Stimulated activated CD4-positive, alpha-beta T cell treated with anti-CD3 and anti-CD28 coated beads, Interleukin-4, amount 100 ng/mL, for 48 hours (primary cell): ENCODE measurements around the gene MAGI2.

Source experiments
- DNase-seq, 2 donors: peaks; one replicate each; pipeline ENCODE4 v3.0.0-alpha.2; 2020; ENCODE audit warnings: low read depth in 2 of 2

MAGI2 gene

GRCh38 chr7:78924581-78924980, 528.9 kb downstream of the MAGI2 start:
- DNase-seq = no peak

- DNase-seq = no peak
Measured at GRCh38 chr7:78912781-78913180, 540.7 kb downstream of the MAGI2 start.

DNA sequence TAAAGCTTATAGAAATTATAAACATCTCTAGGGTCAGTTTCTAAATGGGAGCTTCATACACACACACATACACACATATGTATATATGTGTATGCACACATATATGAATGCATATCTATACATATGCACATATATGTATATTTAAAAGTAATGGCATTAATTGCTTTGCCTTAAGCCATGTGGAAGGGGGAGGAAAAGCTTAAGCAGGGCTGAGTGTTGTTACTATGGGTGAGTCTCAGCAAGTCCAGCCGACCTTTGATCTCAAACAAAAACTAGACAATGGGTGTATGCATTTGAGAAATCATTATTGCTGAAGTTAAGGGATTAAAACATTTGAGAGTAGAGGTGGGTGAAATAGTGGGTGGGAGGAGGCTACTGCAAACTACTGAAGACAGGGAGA, 546.7 kb downstream of the MAGI2 start:
- DNase-seq = no peak

DNA sequence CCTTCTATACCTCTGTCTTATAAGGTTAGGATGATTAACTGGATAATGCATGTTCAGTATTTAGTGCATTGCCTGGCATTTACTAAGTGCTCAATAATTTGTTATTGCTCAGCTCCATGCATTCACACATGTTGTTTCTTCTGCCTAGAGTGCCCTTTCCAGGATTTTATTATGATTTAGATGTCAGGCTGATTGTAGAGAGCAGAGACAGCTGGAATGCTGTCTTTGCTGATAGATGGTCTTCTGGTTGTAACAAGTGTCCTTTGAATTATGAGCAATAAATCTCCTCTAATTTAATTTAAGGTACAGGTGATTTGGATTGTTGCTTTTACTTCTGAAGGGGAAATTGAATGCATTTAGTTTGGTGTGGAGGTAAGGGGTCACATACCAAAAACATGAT, 548.0 kb downstream of the MAGI2 start:
- DNase-seq = no peak

DNA sequence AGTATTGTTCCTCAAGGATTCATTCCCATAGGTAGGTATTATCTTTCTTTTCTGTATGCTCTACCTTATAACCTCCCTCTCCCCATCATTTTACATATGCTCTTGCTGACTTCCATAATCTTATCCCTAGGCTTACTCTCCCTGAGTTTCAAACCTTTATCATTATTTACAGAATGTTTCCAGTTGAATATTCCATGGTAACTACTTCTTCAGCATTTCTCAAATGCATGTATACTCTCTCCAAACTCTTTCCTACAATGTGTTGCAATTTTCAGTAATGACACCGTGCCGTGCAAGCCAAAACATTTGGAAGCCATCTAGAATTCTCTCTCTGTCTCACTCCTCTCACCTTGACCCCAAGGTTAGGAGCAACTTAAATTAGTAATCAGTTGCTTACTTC, 548.5 kb downstream of the MAGI2 start:
- DNase-seq = no peak

DNA sequence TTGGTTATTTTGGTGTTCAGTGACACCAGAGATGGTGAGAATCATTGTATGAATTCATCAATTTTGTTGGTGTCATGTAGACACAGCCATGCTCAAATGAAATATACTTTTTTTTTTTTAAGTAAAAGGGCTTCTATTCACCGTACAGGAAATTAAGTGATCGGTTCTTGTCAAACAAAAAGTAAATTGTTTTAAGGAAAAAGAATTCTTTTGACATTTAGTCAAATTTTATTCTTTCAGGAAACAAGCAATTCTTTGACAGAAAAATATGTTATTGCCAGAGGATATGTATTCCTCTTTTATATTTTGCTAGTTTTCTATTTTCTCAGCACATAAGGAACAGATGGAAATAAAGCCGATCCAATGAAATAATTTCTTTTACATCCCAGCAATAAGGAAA, 551.9 kb downstream of the MAGI2 start:
- no peak for DNase-seq

DNA sequence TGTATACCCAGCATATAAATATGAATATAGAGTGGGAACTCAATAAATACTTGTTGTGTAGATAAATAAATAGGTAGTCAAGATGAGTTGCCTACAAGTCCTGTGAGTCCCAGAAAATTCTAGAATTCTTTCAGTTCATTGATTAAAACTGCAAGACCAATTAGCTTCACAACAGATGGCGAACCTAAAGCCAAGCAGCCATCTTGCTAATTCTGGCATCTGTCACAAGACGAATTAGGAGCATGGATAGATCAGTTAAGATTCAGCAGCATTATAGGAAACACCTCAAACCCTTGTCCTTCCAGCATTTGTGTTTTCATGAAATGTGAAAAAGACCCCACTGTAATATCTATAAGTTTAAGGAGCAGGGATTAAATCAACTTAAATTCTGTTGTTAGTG, 552.7 kb downstream of the MAGI2 start:
- no peak for DNase-seq

DNA sequence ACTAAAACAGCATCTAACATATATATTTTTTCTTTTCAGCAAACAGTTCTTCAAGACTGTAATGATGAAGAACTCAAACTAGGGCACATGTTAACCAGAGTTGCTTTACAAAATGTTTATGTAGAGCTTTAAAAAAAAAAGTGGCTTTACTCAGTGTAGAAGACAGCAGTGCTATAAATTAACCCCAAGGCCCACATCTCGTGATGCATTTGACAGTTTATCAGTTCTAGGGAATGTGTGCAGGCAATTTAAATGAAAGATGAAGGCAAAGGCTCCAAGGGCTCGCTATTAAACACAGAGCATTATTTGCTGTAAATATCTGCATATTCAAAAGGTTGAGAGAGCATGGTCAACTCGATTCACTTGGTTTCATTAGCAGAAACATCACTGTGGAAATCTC, 558.1 kb downstream of the MAGI2 start:
- DNase-seq = no peak

DNA sequence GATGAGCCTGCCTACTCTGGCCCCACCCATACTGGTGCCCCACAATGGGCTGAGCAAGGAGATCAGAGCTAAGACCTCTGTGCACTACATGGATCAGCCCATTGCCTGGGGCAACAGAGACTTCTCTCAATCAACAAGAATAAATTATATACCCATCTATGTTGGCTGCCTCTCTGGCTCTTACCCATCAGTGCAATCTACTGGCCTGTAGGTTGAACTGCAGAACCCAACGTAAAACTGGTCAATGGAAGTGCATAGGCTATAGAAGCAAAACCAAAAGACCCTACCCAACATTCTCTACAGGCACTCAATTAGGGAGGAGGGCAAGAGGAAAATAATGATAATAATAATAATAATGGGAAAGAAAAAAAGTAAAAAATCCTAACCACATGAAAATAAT, 574.3 kb downstream of the MAGI2 start:
- no peak for DNase-seq

DNA sequence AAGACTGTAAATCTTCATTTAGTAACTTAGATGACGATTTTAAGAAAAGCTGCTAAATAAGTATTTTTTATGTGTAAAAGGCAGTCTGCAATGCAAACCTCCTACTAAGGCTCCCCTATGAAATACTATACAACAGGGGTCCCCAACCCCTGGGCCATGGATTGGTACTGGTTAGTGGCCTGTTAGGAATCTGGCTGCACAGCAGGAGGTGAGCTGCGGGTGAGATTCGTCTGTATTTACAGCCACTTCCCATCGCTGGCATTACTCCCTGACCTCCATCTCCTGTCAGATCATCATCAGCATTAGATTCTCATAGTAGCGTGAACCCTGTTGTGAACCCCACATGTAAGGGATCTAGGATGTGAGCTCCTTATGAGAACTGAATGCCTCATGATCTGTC, 580.4 kb downstream of the MAGI2 start:
- no peak for DNase-seq

- DNase-seq = no peak
Measured at GRCh38 chr7:78864339-78864738, 589.1 kb downstream of the MAGI2 start.

DNA sequence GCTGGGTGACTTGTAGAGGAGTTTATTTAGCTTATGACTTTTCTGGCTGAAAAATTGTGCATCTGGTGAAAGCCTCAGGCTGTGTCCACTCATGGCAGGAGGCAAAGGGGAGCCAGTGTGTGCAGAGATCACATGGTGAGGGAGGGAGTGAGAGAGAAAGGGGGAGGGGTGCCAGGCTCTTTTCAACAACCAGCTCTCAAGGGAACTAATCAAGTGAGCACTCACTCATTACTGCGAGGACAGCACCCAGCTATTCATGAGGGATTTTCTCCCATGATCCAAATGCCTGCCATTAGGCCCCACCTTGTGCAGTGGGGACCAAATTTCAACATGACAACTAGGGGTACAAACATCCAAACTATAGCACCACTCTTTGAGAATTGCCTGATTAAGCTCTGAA, 590.2 kb downstream of the MAGI2 start:
- no peak for DNase-seq

DNA sequence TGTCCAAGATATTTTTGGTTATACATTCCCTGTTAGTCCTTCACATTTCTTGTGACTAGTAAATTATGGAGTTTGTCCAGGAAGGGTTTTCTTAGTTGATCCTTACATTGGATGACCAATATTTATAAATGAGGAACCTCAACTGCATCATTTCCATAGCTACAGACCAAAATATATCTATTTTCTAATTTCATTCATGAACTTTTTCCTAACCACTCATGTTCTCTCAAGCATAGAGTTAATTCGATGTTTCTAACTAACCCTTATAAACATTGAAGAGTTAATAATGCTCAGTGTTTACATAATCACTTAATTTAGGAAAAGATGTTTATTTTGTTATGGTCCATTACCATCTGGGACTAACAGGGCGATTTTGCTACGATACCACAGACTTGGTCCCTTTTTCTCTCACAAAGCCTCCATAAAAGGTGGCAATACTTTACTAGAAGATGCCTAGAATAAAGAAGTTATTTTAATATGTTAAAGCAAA, 591.0 kb downstream of the MAGI2 start:
- no peak for DNase-seq

- no peak for DNase-seq
Measured at GRCh38 chr7:78852951-78853350, 600.5 kb downstream of the MAGI2 start.

DNA sequence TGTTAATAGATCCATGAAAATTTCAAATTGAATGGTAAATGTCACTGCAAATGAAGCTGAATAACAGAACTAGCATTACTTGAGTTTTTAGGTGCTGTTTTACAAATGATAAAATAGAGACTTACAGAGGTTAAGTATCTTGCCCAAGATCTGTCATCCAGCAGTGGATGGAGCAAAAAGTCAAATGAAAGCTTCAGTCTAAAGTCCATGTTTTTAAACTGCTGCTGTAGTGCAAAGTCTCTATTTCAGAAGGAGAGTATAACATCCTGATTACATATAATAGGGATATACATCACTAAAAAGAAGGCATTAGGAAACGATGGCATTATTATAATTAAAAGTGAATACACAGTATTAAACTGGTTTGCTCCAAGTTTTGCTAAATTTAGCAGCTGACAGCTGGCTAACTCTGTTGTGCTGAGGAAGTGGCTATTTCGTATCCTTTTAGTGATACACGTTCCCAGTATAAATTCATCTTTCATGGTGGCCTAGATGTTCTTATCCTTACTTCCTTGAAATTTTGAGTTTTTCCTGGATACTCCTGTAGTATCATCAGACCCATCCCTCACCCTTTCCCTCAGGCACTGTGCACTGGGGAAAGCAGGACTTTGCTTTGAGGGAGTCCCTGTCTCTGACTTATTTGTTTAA, 603.2 kb downstream of the MAGI2 start:
- DNase-seq = no peak

- DNase-seq = no peak
Measured at GRCh38 chr7:78845155-78845554, 608.3 kb downstream of the MAGI2 start.

DNA sequence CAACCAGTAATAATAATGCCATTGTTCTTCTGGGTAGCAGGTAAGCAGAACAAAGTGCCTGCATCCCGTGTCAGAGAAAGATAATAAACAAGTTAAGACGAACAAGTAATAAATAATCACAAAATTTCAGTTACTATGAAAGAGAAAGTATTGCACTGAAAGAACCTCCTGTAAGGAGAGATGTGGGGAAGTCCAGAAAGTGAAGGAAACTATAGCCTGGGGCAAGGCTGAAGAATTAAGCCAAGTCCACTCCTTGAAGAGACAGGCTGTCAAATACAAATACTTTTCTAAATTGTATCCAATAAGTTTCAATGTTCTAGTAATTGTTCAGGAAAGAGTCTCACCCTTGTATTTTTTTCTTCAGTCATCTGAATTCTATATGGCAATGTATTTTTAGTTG, 611.4 kb downstream of the MAGI2 start:
- DNase-seq = no peak

GRCh38 chr7:78835897-78836296, 617.6 kb downstream of the MAGI2 start:
- DNase-seq = no peak

DNA sequence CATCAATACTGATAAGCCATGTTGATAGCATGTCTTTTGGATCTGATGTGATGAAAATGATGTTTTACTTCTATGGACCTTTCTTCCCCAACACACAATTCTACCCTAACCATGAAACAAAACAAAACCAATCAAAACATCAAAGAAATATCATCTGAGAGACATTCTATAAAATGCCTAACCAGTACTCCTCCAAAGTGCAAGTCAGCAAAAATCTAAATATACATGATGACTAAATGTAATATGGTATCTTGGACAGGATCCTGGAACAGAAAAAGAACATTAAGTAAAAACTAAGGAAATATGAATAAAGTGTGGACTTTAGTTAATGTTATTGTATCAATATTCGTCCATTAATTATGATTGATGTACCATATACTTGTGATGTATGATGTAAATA, 625.1 kb downstream of the MAGI2 start:
- DNase-seq = no peak

- no peak for DNase-seq
Measured at GRCh38 chr7:78803501-78804127, 649.9 kb downstream of the MAGI2 start.

- DNase-seq = no peak
Measured at GRCh38 chr7:78794101-78794500, 659.4 kb downstream of the MAGI2 start.

- DNase-seq = no peak
Measured at GRCh38 chr7:78792624-78793023, 660.8 kb downstream of the MAGI2 start.

DNA sequence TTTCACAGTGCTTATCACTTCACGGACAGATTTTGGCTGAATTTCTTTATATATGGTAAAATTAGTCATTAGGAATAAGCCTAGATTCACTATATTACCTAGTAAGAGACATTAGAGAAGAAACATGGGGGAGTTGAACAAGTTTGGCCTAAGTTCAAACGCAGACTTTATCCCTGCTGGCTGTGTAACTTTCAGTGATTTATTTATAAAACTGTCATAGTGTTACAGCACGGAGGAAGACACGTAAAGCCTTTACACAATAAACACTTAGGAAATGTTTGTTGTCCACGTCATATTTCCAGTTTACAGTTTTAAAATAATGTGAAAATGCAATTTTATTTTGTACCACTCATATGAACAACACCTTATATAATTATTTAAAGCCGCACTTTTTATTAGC, 661.5 kb downstream of the MAGI2 start:
- DNase-seq = no peak

DNA sequence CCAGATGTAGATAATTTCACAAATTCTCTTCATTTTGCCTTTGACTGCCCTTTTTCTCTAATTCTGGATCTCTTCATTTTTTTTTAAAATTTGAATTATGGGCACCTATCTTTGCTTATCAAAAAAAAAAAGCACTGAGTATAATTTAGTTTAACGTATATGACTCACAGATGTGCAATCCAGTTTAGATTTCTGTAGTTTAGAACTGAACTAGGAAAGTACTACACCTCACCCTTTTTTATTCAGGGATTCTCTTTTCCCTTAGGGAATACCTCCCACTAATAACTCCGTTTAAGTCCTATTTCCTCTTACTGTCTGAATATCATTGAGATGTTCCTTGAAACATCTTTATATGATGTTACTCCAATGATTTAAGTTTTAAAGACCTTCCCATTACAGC, 665.0 kb downstream of the MAGI2 start:
- DNase-seq = no peak
